ENCODE measurements around the gene EFTUD2. TPM values are rescaled to one million over a fixed set of nuclear protein-coding genes. Genes with fewer than 3 reads are reported as not detected.

EFTUD2 gene
- total and polyA plus RNA-seq, 2 of the 8 experiments (the other 6 are each of a cell fraction or from before 2014, with no cell fraction given), result 118 to 195 TPM

- Histone ChIP-seq H3K18ac (ENCODE audit: extremely low read depth, low read length) (no peak overlapping the region), H3K9me3 (ENCODE audit: insufficient read depth in 2 of 2, low read depth in 1 of 2, low read length in 1 of 2) (no peaks in the 10 kb centered on the region), H3K36me3 (ENCODE audit: control insufficient read depth in 2 of 4, insufficient read depth in 4 of 4, low read length in 3 of 4) (peaks cover 23 to 71% (median 49%) of the 10 kb centered on the region in 4 experiments), H2AK5ac (ENCODE audit: low read depth, low read length) (no peak overlapping the region), H2BK120ac (replicated peaks; ENCODE audit: low read depth, low read length) (no peak overlapping the region), H3K4me1 (replicated peaks in 1 of 4; ENCODE audit: control insufficient read depth in 3 of 4, insufficient read depth in 4 of 4, low read length in 3 of 4) (no peaks in the 10 kb centered on the region), H3K14ac (ENCODE audit: insufficient read length) (no peak overlapping the region), H3K9ac (replicated peaks in 1 of 4; ENCODE audit: extremely low read depth in 1 of 4, low read depth in 3 of 4, low read length in 3 of 4) (no peak overlapping the region), H2BK12ac (ENCODE audit: low read depth, low read length) (no peak overlapping the region), H2BK15ac (ENCODE audit: low read length) (no peak overlapping the region), H2BK5ac (ENCODE audit: low read depth, low read length) (no peak overlapping the region), H3K4me2 (ENCODE audit: insufficient read depth in 1 of 2, low read depth in 2 of 2, low read length in 2 of 2) (no peak overlapping the region), H3K23me2 (ENCODE audit: low read depth, low read length) (no peaks in the 10 kb centered on the region), H4K5ac (ENCODE audit: insufficient read length, low read depth, low read length) (no peak overlapping the region), H3K79me1 (ENCODE audit: low read depth, low read length) (peaks cover 3% of the 10 kb centered on the region; the same call in 1 of the 2 replicates), H3K56ac (replicated peaks; ENCODE audit: insufficient read length, low read depth, low read length) (no peak overlapping the region), H3K4me3 (ENCODE audit: extremely low read depth in 1 of 4, insufficient read depth in 2 of 4, low read depth in 3 of 4, low read length in 4 of 4) (no peak overlapping the region), H4K91ac (replicated peaks; ENCODE audit: insufficient read length, low read length) (no peak overlapping the region), H3K27ac (ENCODE audit: low read depth, low read length) (no peak overlapping the region), H4K8ac (ENCODE audit: extremely low read depth, insufficient read depth, low read length) (no peak overlapping the region), H3K27me3 (replicated peaks in 1 of 4; ENCODE audit: control insufficient read depth in 3 of 4, extremely low read depth in 1 of 4, insufficient read depth in 3 of 4, low read length in 3 of 4) (no peaks in the 10 kb centered on the region), H2AFZ (ENCODE audit: low read length) (no peak overlapping the region), H2BK20ac (ENCODE audit: low read length) (no peak overlapping the region), H3K4ac (replicated peaks; ENCODE audit: insufficient read length, low read depth, low read length) (no peak overlapping the region), H4K20me1 (replicated peaks in 1 of 2; ENCODE audit: control insufficient read depth in 1 of 2, insufficient read depth in 2 of 2, low read length in 2 of 2) (peaks cover 0 to 2% of the 10 kb centered on the region in 2 experiments), H3K23ac (ENCODE audit: insufficient read length) (no peak overlapping the region), H3K79me2 (ENCODE audit: control insufficient read depth in 1 of 2, insufficient read depth in 2 of 2, low read length in 2 of 2) (no peaks in the 10 kb centered on the region)
- no peak for TF ChIP-seq CREB1 (IDR thresholded peaks at IDR 0.05)
- TF ChIP-seq TCF12 (IDR thresholded peaks at IDR 0.05; ENCODE audit: low read depth, low read length), result no peak
- ChIA-PET POLR2A (ENCODE audit: partially characterized antibody) (no interaction called here), CTCF (ENCODE audit: partially characterized antibody) (interaction anchor here (11.2 to 28.4 kb wide), 3 partner anchors 10 to 97 kb away, joined by 141 to 577 read pairs (median 154); no protein-coding TSS in a partner anchor)
- FAIRE-seq (no peak), DNase-seq (ENCODE audit: low read depth in 1 of 2, low spot score in 2 of 2) (no peak)
- 96% methylated on average over 12 of the region's 12 CpGs; no CpG with 5 or more reads in 1 of the 2 experiments for WGBS, 2 experiments (ENCODE audit: extremely low coverage in 1 of 2, insufficient coverage in 1 of 2, insufficient read length in 1 of 2, insufficient replicate concordance in 2 of 2, low coverage in 1 of 2, low lambda C conversion rate in 2 of 2, missing lambda C conversion rate in 1 of 2)
Observed at GRCh38 chr17:44871556-44871955, 27.7 kb downstream of the EFTUD2 start.
